ENCODE data around the gene SMTNL2.

SMTNL2 gene

GRCh38 chr17:4584101-4584916, at the start of gene SMTNL2:
Gene SMTNL2 (plus strand): TSS chr17:4584529. CDS start chr17:4584606, 77 bp downstream.
- no peak for TF ChIP-seq ZNF274 (IDR thresholded peaks at IDR 0.05; ENCODE audit: low read depth, low read length)
- H3K4me3 ChIP-seq (ENCODE audit: low read length) = no peak within 1 kb of the TSS

- no peak overlapping the region for H3K4me3 ChIP-seq (ENCODE audit: low read length)
- no peak for TF ChIP-seq ZNF274 (IDR thresholded peaks at IDR 0.05; ENCODE audit: low read depth, low read length)
Observed at GRCh38 chr17:4534928-4535666, 49.2 kb upstream of the SMTNL2 start.

- TF ChIP-seq ZNF274 (IDR thresholded peaks at IDR 0.05; ENCODE audit: low read depth, low read length) = no peak
- no peak overlapping the region for H3K4me3 ChIP-seq (ENCODE audit: low read length)
Observed at GRCh38 chr17:4535667-4536258, 48.6 kb upstream of the SMTNL2 start.

GRCh38 chr17:4536259-4536741, 48.0 kb upstream of the SMTNL2 start:
- H3K4me3 ChIP-seq (ENCODE audit: low read length) = no peak overlapping the region

GRCh38 chr17:4536742-4537411, 47.5 kb upstream of the SMTNL2 start:
- TF ChIP-seq ZNF274 (IDR thresholded peaks at IDR 0.05; ENCODE audit: low read depth, low read length) = no peak
- H3K4me3 ChIP-seq (ENCODE audit: low read length) = no peak overlapping the region

More at GRCh38 chr17:4536259-4536741, 48.0 kb upstream of the SMTNL2 start:
- TF ChIP-seq ZNF274 (IDR thresholded peaks at IDR 0.05; ENCODE audit: low read depth, low read length) = no peak

GRCh38 chr17:4537451-4538235, 46.7 kb upstream of the SMTNL2 start:
- H3K4me3 ChIP-seq (ENCODE audit: low read length) = no peak overlapping the region
- no peak for TF ChIP-seq ZNF274 (IDR thresholded peaks at IDR 0.05; ENCODE audit: low read depth, low read length)

GRCh38 chr17:4538236-4539002, 45.9 kb upstream of the SMTNL2 start:
- no peak for TF ChIP-seq ZNF274 (IDR thresholded peaks at IDR 0.05; ENCODE audit: low read depth, low read length)
- no peak overlapping the region for H3K4me3 ChIP-seq (ENCODE audit: low read length)

- no peak overlapping the region for H3K4me3 ChIP-seq (ENCODE audit: low read length)
- TF ChIP-seq ZNF274 (IDR thresholded peaks at IDR 0.05; ENCODE audit: low read depth, low read length) = no peak
Observed at GRCh38 chr17:4539025-4539424, 45.3 kb upstream of the SMTNL2 start.

- TF ChIP-seq ZNF274 (IDR thresholded peaks at IDR 0.05; ENCODE audit: low read depth, low read length) = no peak
- H3K4me3 ChIP-seq (ENCODE audit: low read length) = no peak overlapping the region
Observed at GRCh38 chr17:4539576-4540223, 44.6 kb upstream of the SMTNL2 start.

- TF ChIP-seq ZNF274 (IDR thresholded peaks at IDR 0.05; ENCODE audit: low read depth, low read length) = no peak
- no peak overlapping the region for H3K4me3 ChIP-seq (ENCODE audit: low read length)
Observed at GRCh38 chr17:4540224-4540651, 44.1 kb upstream of the SMTNL2 start.

- no peak for TF ChIP-seq ZNF274 (IDR thresholded peaks at IDR 0.05; ENCODE audit: low read depth, low read length)
- H3K4me3 ChIP-seq (ENCODE audit: low read length) = no peak overlapping the region
Observed at GRCh38 chr17:4540687-4541327, 43.5 kb upstream of the SMTNL2 start.

Data from GM08714 (cell line).